Right renal cortex interstitium (tissue), 3 donors: Measurements from ENCODE around the gene DRD3. TPM values are rescaled to one million over a fixed set of nuclear protein-coding genes. Genes with fewer than 3 reads are reported as not detected.

Experiments used
- DNase-seq, 3 donors: peaks; one replicate each; pipeline ENCODE4 v3.0.0-alpha.2; 2013; ENCODE audit warnings: low read depth in 3 of 3, low spot score in 2 of 3
- polyA plus RNA-seq, 3 donors: library from polyadenylated mRNA; unstranded; fragments of 120-200 nt; gene quantifications; one replicate each; pipeline ENCODE4 v1.2.1, GENCODE V29; 2013; ENCODE audit not compliant: insufficient read length in 3 of 3

The DRD3 gene
- polyA plus RNA-seq, 3 donors: not detected

GRCh38 chr3:114122027-114122709 lies 56.7 kb downstream of the DRD3 start:
- DNase-seq: no peak

GRCh38 chr3:114120211-114120610 lies 58.6 kb downstream of the DRD3 start:
- DNase-seq: no peak

GRCh38 chr3:114119776-114120175 lies 59.1 kb downstream of the DRD3 start:
- no peak for DNase-seq

GRCh38 chr3:114115143-114115542 lies 63.7 kb downstream of the DRD3 start:
- DNase-seq: no peak

- DNase-seq: no peak
These were observed 64.1 kb downstream of the DRD3 start for GRCh38 chr3:114114719-114115118.

- DNase-seq: no peak
These were observed 66.2 kb downstream of the DRD3 start for GRCh38 chr3:114112696-114113095.

- no peak for DNase-seq
These were observed 67.6 kb downstream of the DRD3 start for GRCh38 chr3:114111060-114111770.

- DNase-seq: no peak
These were observed 68.4 kb downstream of the DRD3 start for GRCh38 chr3:114110439-114110838.

- DNase-seq: no peak
These were observed 70.7 kb downstream of the DRD3 start for GRCh38 chr3:114108137-114108536.

- DNase-seq: no peak
These were observed 74.4 kb downstream of the DRD3 start for GRCh38 chr3:114104414-114104813.

- DNase-seq: no peak
These were observed 75.0 kb downstream of the DRD3 start for GRCh38 chr3:114103858-114104257.

GRCh38 chr3:114103181-114103580 lies 75.7 kb downstream of the DRD3 start:
- no peak for DNase-seq

GRCh38 chr3:114101101-114101500 lies 77.8 kb downstream of the DRD3 start:
- DNase-seq: no peak

- no peak for DNase-seq
These were observed 83.1 kb downstream of the DRD3 start for GRCh38 chr3:114095796-114096195.

- peak in 1 of 3 donors; percentile 8 for DNase-seq
These were observed 85.3 kb downstream of the DRD3 start for GRCh38 chr3:114093596-114093995.

- DNase-seq: peak in 1 of 3 donors; percentile 10
These were observed 85.9 kb downstream of the DRD3 start for GRCh38 chr3:114093016-114093380.

- peak in 1 of 3 donors; percentile 20 for DNase-seq
These were observed 86.5 kb downstream of the DRD3 start for GRCh38 chr3:114092151-114093015.

GRCh38 chr3:114089675-114090074 lies 89.2 kb downstream of the DRD3 start:
- no peak for DNase-seq

GRCh38 chr3:114086356-114086755 lies 92.5 kb downstream of the DRD3 start:
- DNase-seq: no peak

- no peak for DNase-seq
These were observed 95.7 kb downstream of the DRD3 start for GRCh38 chr3:114083112-114083511.

- no peak for DNase-seq
These were observed 97.8 kb downstream of the DRD3 start for GRCh38 chr3:114081037-114081436.
